AG09319 (cell line): ENCODE measurements around the gene GPAT2.
"Not testable (repeated sequence)": the region's sequence is repeated elsewhere in the genome, so short reads cannot be mapped to it uniquely, and the experiment has no call there.

ENCODE experiments used
- DNase-seq: peaks from one replicate; pipeline ENCODE4 v3.0.0-alpha.2; 2010; ENCODE audit warnings: low read depth; ENCODE audit errors: extremely low read depth
- CTCF ChIP-seq: IDR thresholded peaks from 2 replicates; pipeline ENCODE4 v1.5.1; 2011; ENCODE audit warnings: low read depth, mild to moderate bottlenecking, inconsistent platforms, low read length, moderate library complexity

GPAT2 gene

GRCh38 chr2:96025194-96025492 is 9.6 kb downstream of the GPAT2 start:
- TF ChIP-seq CTCF = no peak

DNA sequence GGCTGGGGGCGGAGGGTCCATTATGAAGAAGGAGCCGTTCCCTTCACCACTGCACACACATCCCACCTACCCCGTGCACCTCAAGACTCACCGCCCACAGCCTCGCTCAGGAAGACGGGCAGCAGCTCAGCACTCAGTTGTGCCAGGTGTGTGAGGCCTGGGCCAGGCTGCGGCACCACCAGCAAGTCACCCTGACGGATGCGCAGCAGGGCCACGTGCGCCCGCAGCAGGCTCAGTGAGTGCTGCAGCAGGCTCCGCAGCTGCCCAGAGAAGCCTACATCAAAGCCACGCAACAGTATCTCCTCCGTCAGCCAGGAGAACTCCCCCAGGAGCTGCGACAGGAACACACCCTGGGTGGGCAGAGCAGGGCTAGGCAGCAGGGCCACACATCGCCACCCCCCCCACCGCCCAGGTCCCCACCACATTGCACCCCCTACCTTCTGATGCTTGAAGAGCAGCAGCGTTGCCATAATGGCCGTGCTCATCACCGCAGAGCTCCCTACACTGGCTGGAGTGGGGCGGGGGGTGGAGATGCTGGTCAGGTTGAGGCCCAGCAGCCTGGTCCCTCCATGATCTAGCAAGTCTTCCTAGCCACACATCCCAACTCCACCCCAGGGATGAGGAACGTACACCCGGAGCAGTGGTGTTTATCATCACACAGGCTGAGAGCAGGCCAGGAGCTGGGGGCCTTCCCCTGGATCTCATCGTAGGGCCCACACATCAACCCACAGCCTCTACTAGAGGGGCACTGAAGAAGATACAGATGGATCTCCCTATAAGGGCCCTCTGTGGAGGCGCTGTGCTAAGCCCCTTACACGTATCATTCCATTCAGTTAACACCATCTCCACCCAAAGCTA is 10.2 kb downstream of the GPAT2 start:
- no peak for TF ChIP-seq CTCF
- no peak for DNase-seq

More at GRCh38 chr2:96025194-96025492, 9.6 kb downstream of the GPAT2 start:
- no peak for DNase-seq

GRCh38 chr2:96023701-96024100 is 11.0 kb downstream of the GPAT2 start:
- not testable (repeated sequence) for DNase-seq

DNA sequence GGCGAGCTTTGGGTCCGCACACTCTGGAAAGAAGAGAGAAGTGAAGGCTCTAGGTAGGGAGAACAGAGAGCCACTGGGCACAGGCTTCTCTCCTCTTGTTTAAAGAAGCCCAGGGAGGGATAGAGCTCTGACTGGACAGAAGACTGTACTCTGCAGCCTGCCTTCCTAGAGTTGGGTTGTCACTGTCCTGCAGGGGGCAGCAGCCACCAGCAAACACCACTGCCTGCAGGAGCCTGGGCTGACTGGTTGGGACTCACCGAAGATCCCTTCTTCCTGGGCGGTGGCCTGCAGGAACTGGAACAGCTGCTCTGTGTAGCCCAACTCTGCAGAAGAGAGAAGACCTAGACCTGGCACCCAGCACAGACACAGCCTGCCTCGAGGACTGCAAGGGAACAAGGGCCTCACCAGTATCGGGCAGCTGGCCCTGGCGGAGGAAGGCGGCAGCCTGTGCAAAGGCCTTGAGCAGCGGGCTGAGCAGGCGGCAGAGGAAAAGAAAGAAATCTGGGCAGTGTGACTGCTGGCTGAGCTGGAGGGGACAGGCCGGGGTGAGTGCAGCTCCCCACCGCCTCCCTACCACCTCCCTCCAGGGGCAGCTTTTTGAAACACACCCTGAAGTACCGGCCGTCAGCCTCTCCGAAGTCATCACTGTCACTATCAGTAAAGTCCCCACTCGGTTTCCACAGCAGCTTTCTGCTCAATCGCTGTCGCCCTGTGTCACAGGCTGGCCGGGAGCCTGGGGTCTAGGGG is 11.8 kb downstream of the GPAT2 start:
- DNase-seq = peak; percentile 25
- TF ChIP-seq CTCF = peak; percentile 75

DNA sequence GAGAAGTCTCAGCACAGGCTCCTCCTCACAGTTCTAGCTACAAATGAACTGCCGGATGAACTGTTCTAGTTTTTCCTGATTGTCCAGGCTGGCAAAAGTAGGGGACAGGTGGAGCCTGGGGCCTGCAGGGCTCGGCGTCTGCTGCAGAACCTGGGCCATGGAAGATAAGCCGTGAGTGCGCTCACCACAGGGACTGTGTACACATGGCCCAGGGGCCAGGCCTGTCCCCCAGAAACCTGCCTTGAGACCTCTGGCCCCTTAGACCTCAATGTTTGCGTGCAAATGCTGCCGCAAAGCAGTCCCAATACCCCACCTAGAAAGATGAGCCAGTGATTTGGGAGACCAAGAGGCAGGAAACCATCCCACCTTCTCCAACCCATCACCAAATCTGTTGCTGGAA is 12.6 kb downstream of the GPAT2 start:
- DNase-seq = not testable (repeated sequence)

- not testable (repeated sequence) for DNase-seq
Observed at GRCh38 chr2:96021142-96021541, 13.6 kb downstream of the GPAT2 start.

GRCh38 chr2:96019909-96020590 is 14.7 kb downstream of the GPAT2 start:
- DNase-seq = not testable (repeated sequence)

- DNase-seq = not testable (repeated sequence)
Observed at GRCh38 chr2:96016321-96016720, 18.4 kb downstream of the GPAT2 start.

- not testable (repeated sequence) for DNase-seq
Observed at GRCh38 chr2:96012792-96013264, 21.9 kb downstream of the GPAT2 start.

- not testable (repeated sequence) for DNase-seq
Observed at GRCh38 chr2:96012086-96012791, 22.5 kb downstream of the GPAT2 start.

GRCh38 chr2:96011129-96011455 is 23.6 kb downstream of the GPAT2 start:
- peak; percentile 14 for TF ChIP-seq CTCF
- not testable (repeated sequence) for DNase-seq

GRCh38 chr2:96010320-96011128 is 24.2 kb downstream of the GPAT2 start:
- DNase-seq = peak; percentile 25

DNA sequence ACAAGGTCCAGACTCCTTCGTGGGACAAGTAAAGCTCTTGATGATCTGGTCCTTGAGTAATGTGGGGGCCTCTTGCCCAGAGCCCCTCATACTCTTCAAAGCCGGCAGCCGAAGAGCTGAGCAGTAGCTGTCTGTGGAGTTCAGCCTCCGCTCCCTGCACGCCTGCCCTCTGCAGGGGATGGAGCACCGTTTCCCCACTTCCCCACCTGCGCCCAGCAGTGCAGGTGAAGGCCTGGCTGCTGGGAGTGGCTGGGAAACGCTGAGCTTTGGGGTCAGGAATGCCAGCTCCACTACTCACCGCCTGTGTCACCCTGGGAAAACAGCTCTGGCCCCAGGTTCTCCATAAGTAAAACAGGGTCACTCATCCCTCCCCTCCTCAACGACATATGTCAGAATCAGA is 24.9 kb downstream of the GPAT2 start:
- DNase-seq = not testable (repeated sequence)

DNA sequence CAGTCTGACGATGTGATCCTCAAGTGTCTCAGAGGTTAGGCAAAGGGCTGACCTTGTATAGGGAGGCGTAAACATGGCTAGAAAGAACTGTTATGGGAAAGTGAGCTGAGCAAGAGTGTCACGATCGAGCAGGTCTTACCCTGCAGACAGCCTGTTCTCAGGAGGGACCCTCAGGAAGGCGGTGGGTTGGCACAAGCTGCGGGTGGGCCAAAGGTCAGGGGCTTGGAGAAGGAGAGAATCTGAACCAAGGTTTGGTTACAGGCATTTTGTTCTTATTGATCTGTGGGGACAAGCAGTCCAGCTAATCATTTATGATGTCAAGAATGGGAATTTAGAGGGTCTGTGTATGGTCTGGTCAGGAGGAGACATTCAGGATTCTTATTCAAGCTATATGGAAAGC is 26.7 kb downstream of the GPAT2 start:
- DNase-seq = not testable (repeated sequence)
